ENCODE data around the gene SH2D3C.

SH2D3C gene

GRCh38 chr9:127808347-127809001, 30.0 kb upstream of the SH2D3C start:
- no peak for DNase-seq (ENCODE audit: low spot score)

GRCh38 chr9:127806871-127807270, 28.4 kb upstream of the SH2D3C start:
- DNase-seq (ENCODE audit: low spot score): no peak

GRCh38 chr9:127805620-127806019, 27.2 kb upstream of the SH2D3C start:
- no peak for DNase-seq (ENCODE audit: low spot score)

- no peak for DNase-seq (ENCODE audit: low spot score)
These were observed 25.3 kb upstream of the SH2D3C start for GRCh38 chr9:127803507-127804352.

GRCh38 chr9:127802576-127803443, 24.3 kb upstream of the SH2D3C start, which contains the start of gene FPGS:
TSS of gene FPGS (plus strand) at chr9:127802882. CDS start at chr9:127802925, 43 bp downstream.
- DNase-seq (ENCODE audit: low spot score): peak; percentile 93

GRCh38 chr9:127801955-127802575, 23.6 kb upstream of the SH2D3C start:
- DNase-seq (ENCODE audit: low spot score): no peak

GRCh38 chr9:127796852-127797370, 18.4 kb upstream of the SH2D3C start:
- DNase-seq (ENCODE audit: low spot score): no peak

- no peak for DNase-seq (ENCODE audit: low spot score)
These were observed 17.9 kb upstream of the SH2D3C start for GRCh38 chr9:127796225-127796813.

- no peak for DNase-seq (ENCODE audit: low spot score)
These were observed 15.7 kb upstream of the SH2D3C start for GRCh38 chr9:127794001-127794791.

- DNase-seq (ENCODE audit: low spot score): no peak
These were observed 14.7 kb upstream of the SH2D3C start for GRCh38 chr9:127793093-127793708.

GRCh38 chr9:127792417-127793031, 14.1 kb upstream of the SH2D3C start:
- DNase-seq (ENCODE audit: low spot score): no peak

- no peak for DNase-seq (ENCODE audit: low spot score)
These were observed 12.6 kb upstream of the SH2D3C start for GRCh38 chr9:127791085-127791484.

GRCh38 chr9:127790094-127790855, 11.8 kb upstream of the SH2D3C start:
- DNase-seq (ENCODE audit: low spot score): no peak

GRCh38 chr9:127789179-127789578, 10.7 kb upstream of the SH2D3C start:
- DNase-seq (ENCODE audit: low spot score): no peak

GRCh38 chr9:127788337-127789011, 10.0 kb upstream of the SH2D3C start:
- no peak for DNase-seq (ENCODE audit: low spot score)

- no peak for DNase-seq (ENCODE audit: low spot score)
These were observed 8.3 kb upstream of the SH2D3C start for GRCh38 chr9:127786773-127787104.

- peak; percentile 95 for DNase-seq (ENCODE audit: low spot score)
These were observed 7.7 kb upstream of the SH2D3C start, which contains the start of gene CDK9 for GRCh38 chr9:127785933-127786772. TSS of gene CDK9 (plus strand) at chr9:127786034. CDS start at chr9:127786149, 115 bp downstream.
